Upper lobe of left lung (tissue), 4 donors: ENCODE measurements around the gene CHCHD3.

Experiments
- EP300 ChIP-seq, 4 donors: sonication (generic); formaldehyde crosslinking; IDR thresholded peaks; one replicate each; pipeline ENCODE4 v1.5.1; 2017; ENCODE audit warnings: antibody characterized with exemption in 4 of 4, control low read depth in 2 of 4
- POLR2A ChIP-seq, 4 donors: fragments of 450-650 bp; IDR thresholded peaks; one replicate each; pipeline ENCODE4 v1.5.1; 2016 to 2017; ENCODE audit warnings: antibody characterized with exemption in 4 of 4, mild to moderate bottlenecking in 2 of 4

DNA sequence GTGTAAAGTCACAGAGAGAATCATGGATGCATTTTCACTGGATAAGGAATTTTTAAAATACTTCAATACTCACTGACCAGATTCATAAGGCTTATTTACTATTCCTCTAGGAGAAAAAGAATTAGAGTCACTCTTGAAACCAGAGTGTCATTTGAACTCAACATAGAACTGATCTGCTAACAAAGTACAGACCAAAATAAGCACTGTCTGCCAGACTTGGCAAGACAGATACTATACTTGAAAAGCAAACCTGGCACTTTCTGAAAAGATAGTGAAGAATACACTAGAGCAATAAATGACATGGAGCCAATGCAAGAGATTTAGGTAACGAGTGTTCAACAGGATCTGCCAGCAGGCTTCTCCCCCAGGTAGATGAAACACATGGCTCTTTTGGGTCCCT is 215.3 kb downstream of the CHCHD3 start:
- TF ChIP-seq POLR2A (IDR thresholded peaks at IDR 0.05): no peak
- TF ChIP-seq EP300 (IDR thresholded peaks at IDR 0.05): no peak
